Measurements from ENCODE around the gene PITHD1.
"Not testable (repeated sequence)": the region's sequence is repeated elsewhere in the genome, so short reads cannot be mapped to it uniquely, and the experiment has no call there.

The PITHD1 gene, protein sequence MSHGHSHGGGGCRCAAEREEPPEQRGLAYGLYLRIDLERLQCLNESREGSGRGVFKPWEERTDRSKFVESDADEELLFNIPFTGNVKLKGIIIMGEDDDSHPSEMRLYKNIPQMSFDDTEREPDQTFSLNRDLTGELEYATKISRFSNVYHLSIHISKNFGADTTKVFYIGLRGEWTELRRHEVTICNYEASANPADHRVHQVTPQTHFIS

DNA sequence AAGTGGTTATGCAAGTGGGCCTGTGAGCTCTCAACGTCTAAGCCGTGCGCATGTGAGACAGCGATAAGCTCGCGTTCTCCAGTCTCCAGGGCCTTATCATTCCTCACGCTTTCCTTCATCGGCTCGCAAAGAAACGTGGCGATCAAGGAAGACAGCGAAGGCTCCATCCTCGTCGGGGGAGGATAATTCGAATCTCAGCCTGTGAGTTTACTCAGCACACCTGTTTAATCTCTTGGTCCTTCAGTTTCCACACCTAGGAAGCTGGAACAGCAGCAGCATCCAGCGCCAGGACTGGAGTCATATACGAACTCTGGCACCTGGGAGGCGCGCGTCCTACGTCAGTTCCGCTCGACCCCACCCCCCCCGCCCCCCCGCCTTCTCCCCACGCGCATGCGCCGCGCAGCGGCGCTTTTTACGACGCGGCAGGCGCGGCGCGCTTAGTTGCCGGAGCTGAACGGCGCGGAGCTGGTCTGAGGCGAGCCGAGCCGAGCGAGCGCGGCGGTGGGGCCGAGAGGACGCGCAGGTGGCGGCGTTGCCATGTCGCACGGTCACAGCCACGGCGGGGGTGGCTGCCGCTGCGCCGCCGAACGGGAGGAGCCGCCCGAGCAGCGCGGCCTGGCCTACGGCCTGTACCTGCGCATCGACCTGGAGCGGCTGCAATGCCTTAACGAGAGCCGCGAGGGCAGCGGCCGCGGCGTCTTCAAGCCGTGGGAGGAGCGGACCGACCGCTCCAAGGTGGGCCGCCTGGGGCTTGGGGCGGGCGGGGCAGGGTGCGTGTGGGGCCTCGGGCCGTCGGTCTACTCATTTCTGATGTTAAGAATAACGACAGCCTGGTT, at the start of gene PITHD1:
TSS of gene PITHD1 (plus strand) at position 440 of the 836 bp plus-strand sequence. CDS start at position 538, 98 bp downstream.
- peak; percentile 83 for DNase-seq

DNA sequence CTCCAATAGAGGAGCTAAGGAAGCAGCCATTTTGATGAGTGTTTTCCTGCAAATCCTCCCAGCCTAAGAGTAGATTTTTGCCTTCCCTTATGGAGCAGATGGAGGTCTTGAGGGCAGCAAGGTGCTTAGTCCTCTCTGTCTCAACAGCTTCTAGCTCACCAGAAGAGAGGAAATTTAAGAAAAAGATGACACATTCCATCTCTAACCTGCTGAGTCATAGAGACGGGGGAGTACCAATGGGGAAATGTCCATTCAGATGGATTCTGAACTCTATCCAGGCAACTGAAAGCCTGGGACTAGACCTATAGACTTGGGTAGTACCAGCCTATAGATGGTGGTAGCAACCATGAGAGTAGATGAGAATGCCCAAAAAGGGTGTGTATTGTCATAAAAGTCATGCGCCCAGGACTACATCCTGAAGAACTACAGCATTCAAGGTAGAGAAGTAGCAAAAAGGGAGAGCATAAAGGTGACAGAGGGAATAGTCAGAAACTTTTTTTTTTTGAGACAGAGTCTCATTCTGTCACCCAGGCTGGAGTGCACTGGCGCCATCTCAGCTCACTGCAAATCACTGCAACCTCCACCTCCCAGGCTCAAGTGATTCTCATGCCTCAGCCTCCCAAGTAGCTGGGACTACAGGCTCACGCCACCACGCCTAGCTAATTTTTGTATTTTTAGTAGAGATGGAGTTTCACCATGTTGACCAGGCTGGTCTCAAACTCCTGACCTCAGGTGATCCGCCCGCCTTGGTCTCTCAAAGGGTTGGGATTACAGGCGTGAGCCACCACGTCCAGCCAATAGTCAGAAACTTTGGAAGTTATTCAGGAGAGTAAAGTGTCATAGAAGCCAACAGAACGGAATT, 45.6 kb upstream of the PITHD1 start:
- DNase-seq, result peak; percentile 52

DNA sequence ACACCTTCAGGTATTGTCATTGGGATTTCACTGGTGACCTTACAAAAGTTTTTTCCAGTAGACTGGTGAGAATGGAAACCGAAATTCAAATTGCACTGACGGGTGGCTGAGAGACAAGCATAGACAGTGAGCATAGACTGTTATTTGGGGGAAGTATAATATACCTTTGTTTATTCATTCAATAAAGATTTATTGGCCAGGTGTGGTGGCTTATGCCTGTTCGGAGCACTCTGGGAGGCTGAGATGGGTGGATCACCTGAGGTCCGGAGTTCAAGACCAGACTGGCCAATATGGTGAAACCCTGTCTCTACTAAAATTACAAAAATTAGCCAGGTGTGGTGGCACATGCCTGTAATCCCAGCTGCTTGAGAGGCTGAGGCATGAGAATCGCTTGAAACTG, 44.9 kb upstream of the PITHD1 start:
- DNase-seq, result not testable (repeated sequence)

DNA sequence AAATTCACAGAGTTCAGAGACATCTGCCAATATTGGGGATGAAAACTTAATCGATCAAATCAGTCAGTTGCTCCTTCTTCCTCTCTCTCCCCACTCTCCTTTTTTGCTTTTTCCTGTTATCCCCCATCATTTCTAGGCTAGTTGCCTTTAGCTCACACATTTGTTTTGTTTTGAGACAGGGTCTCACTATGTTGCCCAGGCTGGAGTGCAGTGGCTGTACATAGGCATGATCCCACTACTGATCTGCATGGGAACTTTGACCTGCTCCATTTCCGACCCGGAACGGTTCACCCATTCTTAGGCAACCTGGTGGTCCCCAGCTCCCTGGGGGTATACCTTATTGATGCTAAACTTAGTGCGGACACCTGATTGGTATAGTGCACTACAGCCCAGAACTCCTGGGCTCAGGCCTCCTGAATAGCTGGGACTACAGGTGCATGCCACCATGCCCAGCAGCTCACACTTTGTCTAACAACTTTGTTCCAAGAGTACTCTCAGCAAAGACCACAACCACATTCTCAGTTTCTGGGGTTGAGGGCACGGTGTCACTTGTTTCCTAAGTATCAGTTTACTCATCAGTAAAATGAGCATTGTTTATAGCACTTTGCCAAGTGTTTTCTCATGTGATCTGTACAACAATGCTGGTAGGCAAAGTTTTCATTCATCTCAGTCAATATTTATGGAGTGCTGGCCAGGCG, 41.6 kb upstream of the PITHD1 start:
- DNase-seq, result no peak

DNA sequence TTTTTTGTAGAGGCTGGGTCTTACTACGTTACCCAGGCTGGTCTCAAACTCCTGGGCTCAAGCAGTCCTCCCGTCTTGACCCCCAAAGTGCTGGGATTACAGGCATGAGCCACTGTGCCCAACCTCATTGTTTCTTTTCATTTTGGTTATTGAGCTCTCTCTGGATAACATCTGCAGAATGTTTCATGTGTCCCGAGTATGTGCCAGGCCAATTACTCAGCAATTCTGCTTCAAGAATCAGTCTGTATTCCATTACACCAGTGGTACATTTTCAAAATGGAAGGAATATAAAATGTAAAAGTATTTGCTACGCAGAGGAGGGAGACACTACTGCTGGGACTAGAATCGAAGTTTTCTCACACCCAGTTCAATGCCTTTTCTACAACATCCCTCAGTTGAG, 36.6 kb upstream of the PITHD1 start:
- DNase-seq, result no peak

DNA sequence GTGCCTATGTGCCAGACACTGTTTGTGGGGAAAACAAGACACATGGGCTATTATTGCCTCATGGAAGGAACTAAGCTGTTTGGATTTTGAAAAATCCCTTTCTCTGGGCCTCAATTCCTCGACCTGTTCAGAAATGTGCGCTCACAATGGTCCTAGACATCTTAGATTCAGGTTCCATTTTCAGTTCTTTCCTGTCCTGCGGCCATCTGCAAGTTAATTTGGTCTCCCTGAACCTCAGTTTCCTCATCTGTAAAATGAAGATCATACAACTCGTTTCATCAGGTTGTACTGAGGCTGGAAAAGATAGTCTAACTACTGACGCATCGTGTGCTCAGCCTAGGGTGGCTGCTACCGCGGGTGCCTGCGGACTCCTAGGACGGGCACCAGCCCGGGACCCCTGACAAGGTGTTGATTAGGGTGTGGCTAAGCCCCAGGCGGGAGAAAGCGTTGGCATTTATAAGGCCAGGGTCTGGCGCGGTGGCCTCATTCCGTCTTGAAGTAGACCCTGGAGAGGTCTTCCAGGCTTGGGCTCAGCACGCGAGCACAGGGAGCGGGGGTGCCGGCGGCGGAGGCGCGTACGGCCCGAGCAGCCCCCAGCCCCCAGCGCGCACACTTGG, 35.4 kb upstream of the PITHD1 start:
- no peak for DNase-seq

DNA sequence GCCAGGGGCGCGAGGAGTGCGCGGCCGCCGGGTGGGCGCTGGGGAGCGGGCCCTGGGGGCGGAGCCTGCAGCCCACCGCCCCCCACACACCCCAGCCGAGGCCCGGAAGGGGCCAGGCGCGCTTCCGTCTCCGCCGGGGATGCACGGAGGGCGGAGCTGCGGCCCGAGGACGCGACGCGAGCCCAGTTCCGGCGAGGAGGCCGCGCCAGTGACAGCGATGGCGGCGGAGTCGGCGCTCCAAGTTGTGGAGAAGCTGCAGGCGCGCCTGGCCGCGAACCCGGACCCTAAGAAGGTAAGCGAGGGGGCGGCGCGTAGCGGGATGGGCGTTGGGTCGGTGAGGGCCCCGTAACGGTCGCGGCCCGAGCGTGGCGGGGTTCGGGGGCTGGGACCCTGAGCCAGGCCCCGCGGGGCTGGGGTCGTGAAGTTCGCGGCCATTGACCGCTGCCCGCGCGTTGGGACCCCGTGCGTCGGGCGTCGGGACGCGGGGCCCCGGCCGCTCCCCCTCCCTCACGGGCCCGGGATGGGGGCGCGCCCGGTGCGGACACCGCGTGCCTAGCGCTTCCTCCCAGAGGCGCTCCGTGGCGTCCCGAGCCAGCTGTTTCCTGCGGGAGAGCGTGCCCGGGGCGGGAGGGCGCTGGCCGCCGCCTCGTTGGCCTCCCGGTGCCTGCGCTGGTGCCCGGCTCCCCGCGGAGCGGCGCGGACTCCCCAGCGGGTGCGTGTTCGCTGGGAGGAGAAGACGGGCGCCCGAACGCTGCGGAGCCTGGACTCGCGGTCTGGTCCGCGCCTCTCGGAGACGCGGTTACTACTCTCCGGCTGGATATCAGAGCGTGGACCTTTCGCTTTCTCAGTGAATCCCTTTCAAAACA, 34.7 kb upstream of the PITHD1 start, which contains the start of gene ELOA:
TSS of gene ELOA (plus strand) at position 185 of the 866 bp plus-strand sequence. CDS start at position 218, 33 bp downstream.
- DNase-seq, result peak; percentile 73

DNA sequence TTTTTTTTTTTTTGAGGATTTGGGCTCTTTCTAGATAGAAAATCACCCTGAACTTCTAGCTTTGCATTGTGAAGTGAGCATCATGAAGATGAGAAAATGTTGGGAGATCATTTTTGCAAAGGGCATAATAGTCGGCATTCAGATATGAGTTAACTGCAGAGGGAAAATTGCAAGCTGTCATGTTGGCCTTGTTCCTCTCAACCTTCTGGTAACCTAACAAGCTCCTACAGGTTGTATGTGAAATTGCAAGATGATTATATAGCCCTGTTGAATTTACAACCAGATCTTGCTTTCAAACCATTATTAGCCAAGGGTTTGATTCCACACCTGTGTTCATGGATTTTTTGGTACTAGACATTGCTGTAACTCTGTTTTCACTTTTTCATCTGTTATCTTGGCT, 32.7 kb upstream of the PITHD1 start:
- peak; percentile 33 for DNase-seq

DNA sequence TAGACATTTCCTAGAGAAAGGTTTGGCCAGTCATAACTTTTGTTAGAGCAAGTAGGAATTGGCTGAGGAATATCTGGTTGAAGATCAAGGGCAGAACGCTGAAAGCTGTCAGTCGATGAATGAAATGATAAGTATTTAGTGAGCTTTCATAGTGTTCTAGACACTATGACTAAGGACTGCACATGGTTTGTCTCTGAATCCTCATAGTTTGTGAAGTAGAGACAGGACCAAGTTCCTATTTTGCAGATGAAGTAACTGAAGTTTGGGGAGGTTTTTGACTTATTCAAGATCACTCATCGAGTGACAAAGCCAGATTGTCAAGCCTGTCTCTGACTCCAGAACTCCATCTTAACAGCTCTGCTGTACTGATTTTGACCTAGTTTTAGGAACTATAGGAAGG, 30.2 kb upstream of the PITHD1 start:
- no peak for DNase-seq

DNA sequence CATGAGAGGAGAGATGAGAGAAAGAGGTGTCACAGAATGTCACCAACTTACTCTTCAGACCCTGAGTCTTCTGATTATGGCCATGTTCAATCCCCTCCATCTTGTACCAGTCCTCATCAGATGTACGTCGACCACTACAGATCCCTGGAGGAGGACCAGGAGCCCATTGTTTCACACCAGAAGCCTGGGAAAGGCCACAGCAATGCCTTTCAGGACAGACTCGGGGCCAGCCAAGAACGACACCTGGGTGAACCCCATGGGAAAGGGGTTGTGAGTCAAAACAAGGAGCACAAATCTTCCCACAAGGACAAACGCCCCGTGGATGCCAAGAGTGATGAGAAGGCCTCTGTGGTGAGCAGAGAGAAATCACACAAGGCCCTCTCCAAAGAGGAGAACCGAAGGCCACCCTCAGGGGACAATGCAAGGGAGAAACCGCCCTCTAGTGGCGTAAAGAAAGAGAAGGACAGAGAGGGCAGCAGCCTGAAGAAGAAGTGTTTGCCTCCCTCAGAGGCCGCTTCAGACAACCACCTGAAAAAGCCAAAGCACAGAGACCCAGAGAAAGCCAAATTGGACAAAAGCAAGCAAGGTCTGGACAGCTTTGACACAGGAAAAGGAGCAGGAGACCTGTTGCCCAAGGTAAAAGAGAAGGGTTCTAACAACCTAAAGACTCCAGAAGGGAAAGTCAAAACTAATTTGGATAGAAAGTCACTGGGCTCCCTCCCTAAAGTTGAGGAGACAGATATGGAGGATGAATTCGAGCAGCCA, 27.0 kb upstream of the PITHD1 start:
- DNase-seq, result peak; percentile 57

DNA sequence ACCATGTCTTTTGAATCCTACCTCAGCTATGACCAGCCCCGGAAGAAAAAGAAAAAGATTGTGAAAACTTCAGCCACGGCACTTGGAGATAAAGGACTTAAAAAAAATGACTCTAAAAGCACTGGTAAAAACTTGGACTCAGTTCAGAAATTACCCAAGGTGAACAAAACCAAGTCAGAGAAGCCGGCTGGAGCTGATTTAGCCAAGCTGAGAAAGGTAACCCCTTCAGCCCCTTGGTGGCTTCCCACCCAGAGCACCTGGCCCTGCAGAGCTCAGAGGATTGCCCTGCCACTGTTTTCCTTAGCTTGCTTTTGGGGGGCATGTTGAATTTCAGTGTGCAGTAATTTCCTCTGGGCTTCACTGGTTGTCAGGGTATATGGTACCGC, 26.4 kb upstream of the PITHD1 start:
- DNase-seq, result no peak

DNA sequence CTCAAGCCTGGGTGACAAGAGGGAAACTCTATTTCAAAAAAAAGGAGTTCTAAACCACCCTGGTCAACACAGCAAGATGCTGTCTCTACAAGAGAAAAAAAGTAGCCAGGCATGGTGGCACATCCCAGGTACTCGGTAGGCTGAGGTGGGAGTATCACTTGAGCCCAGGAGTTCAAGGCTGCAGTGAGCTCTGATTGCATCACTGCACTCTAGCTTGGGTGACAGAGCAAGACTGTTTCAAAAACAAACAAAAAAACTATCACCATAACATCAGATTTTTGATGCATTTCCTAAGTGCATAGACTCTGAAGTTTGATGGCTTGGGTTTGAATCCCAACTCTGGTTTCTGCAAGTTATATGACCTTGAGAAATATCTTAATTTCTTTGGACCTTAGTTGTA, 25.3 kb upstream of the PITHD1 start:
- no peak for DNase-seq

DNA sequence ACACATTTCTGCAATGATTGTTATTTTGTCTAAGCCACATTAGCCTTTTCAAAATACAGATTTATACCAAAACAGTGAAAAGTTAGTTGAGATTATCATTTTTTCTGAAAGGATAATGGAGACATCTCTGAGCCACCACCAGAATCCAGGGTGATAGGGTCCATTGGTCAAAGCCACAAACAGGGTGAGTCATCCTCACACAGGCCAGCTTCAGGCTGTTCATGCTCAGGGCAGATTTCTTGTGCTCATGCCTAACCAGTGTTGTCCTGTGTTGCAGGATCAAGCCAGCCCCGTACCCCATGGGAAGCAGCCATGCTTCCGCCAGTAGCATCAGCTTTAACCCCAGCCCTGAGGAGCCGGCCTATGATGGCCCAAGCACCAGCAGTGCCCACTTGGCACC, 21.5 kb upstream of the PITHD1 start:
- no peak for DNase-seq

DNA sequence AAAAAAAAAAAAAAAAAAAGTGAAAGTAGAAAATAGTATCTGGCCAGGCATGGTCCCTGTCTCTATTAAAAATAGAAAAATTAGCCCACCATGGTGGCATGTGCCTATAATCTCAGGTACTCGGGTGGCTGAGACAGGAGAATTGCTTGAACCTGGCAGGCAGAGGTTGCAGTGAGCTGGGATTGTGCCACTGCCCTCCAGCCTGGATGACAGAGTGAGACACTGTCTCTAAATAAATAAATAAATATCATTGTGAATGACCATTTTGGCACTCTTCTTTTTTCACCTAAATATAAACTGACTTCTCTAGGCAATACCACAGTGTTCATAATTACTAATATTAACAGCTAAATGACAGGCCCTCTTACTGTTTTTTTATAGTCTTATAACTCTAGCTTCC, 20.4 kb upstream of the PITHD1 start:
- DNase-seq, result no peak

DNA sequence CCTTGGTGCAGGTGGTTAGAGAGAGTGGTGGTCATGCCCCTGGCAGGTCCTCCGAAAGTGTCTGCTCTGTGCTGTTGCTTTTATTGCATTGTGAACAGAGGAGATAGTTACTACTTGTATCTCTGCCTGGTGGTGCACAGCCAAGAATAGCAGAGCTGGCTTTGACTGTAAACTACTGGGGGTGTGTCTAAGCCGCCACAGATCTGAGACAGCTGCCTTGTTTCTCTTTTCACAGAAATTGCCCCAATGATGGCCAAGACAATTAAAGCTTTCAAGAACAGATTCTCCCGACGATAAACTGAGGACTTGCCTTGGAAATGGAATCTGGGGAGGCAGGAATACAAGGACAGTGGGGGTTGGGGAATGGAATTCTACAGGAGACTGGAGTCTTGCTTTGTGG, 18.9 kb upstream of the PITHD1 start:
- DNase-seq, result no peak

DNA sequence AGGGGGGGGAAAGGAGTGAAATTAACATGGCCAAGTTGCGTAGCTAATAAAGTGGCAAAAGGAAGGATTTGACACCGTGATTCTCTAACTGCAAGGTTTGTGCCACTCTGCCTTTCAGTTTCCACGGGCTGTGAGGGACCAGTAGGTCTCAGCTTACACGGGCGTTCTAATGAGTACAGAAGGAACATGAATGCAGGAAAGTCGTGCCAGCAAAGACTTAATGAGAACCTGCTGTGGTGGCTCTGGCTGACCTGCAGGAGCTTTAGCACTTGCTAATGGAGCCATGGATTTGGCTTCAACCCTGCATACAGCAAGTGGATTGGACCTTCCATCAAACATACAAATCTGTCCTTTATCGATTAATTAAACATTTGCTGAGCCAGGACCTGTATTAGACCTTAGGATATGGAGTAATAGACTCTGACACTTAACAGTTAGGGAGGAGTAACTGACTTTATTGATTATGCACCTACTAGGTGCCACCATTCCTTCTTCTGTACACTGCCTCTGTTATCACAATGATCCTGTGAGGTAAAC, 15.1 kb upstream of the PITHD1 start:
- no peak for DNase-seq

DNA sequence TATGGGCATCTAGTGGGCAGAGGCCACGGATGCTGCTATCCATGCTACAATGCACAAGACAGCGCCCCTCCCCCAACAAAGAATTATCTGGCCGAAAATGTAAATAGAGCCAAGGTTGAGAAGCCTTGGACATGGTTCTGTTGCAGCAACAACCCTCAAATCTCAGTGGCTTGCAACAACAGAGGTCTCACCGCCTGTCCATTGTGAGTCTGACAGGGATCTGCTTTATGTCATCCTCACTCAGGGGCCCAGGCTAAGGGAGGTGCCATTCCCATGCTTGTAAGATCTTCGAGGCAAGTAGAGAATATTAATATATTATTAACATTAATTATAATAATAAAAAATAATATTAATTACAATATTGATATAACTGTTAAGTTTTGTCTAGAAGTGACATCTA, 9.5 kb upstream of the PITHD1 start:
- DNase-seq, result no peak

DNA sequence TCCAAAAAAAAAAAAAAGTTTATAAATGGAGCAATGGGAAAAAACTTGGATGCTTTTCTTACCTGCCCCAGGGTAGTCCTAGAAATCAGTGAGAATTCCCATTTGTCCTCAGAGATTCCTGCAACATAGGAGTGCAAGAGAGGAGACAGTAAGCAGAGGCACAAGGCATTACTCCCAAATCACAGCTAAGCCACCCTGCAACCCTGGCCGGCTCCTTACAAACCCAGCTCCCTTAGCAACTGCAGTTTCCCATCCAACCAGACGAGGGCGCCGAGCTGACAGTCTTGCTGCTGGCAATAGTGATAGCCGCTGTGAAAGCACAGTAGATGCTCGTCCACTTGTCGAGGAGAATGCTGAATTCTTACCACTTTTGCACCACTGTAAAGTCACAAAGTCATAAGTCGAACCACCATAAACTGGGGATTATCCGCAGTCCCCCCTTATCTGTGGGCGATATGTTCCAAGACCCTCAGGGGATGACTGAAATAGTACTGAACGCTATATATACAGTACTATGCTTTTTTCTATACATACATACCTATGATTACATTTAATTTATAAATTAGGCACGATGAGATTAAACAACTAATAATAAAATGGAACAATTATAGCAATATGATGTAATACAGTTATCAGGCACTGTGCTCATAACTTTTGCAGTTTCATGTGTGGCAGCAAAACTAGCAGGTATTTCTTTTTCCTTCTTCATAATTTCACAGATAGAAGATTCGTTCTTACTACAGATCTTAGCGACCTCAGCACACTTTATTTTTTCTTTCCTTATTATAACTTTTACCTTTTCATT, 6.0 kb upstream of the PITHD1 start:
- DNase-seq, result peak; percentile 71

DNA sequence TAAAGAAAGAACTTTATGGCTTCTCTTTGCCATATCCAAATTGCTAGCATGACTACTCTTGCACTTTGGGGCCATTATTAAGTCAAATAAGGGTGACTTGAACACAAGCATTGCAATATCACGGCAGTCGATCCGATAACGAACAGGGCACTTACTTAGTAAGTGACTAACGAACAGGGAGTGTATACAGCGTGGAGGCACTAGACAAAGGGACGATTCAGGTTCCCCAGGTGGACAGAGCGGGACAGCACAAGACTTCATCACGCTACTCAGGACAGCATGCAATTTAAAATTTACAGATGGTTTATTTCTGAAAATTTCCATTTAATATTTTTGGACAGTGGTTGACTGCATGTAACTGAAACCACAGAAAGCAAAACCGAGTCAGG, 5.4 kb upstream of the PITHD1 start:
- DNase-seq, result no peak

All from fibroblast of skin of right biceps (primary cell).